H9 (cell line): Measurements from ENCODE around the gene DNAJB5. TPM values are rescaled to one million over a fixed set of nuclear protein-coding genes. Genes with fewer than 3 reads are reported as not detected.
A peak's percentile ranks its signal among the peaks of the same experiment; 100 is the strongest.

ENCODE experiments used
- DNase-seq: peaks from one replicate; pipeline ENCODE4 v3.0.0-alpha.2; 2017
- H2AFZ ChIP-seq: one replicate; pipeline ENCODE4 v1.6.1; 2013; ENCODE audit warnings: mild to moderate bottlenecking, low read length, control low read depth, moderate library complexity
- H2AK5ac ChIP-seq: 2 replicates; pipeline ENCODE4 v1.6.1; 2013; ENCODE audit warnings: low read length, control low read depth, mixed read lengths; ENCODE audit not compliant: insufficient read length
- H2BK120ac ChIP-seq: one replicate; pipeline ENCODE4 v1.6.1; 2013; ENCODE audit warnings: low read depth, mild to moderate bottlenecking, low read length, control low read depth, inconsistent platforms; ENCODE audit not compliant: poor library complexity, severe bottlenecking
- H2BK12ac ChIP-seq: 2 replicates; pipeline ENCODE4 v1.6.1; 2013; ENCODE audit warnings: low read length, control low read depth, mixed read lengths, low read depth; ENCODE audit not compliant: insufficient read length
- H2BK15ac ChIP-seq: 2 replicates; pipeline ENCODE4 v1.6.1; 2013; ENCODE audit warnings: low read depth, low read length, control low read depth
- H2BK20ac ChIP-seq: one replicate; pipeline ENCODE4 v1.6.1; 2013; ENCODE audit warnings: low read depth, mild to moderate bottlenecking, low read length, control low read depth, inconsistent platforms; ENCODE audit not compliant: poor library complexity, severe bottlenecking
- H2BK5ac ChIP-seq: 2 replicates; pipeline ENCODE4 v1.6.1; 2013; ENCODE audit warnings: low read length, control low read depth, mixed read lengths; ENCODE audit not compliant: insufficient read length
- H3K14ac ChIP-seq: 2 replicates; pipeline ENCODE4 v1.6.1; 2013; ENCODE audit warnings: low read length, control low read depth; ENCODE audit not compliant: insufficient read depth
- H3K18ac ChIP-seq: 2 replicates; pipeline ENCODE4 v1.6.1; 2013; ENCODE audit warnings: low read depth, mild to moderate bottlenecking, mixed read lengths, low read length, control low read depth; ENCODE audit not compliant: insufficient read length
- H3K23ac ChIP-seq: 2 replicates; pipeline ENCODE4 v1.6.1; 2013; ENCODE audit warnings: low read length, control low read depth, mixed read lengths, low read depth; ENCODE audit not compliant: insufficient read length
- H3K23me2 ChIP-seq: 2 replicates; pipeline ENCODE4 v1.6.1; 2013; ENCODE audit warnings: low read depth, mild to moderate bottlenecking, mixed read lengths, low read length, control low read depth; ENCODE audit not compliant: insufficient read length, poor library complexity, severe bottlenecking
- H3K27ac ChIP-seq: 2 replicates; pipeline ENCODE4 v1.5.1; 2013; ENCODE audit warnings: low read length, control low read depth, mixed read lengths, low read depth; ENCODE audit not compliant: insufficient read length
- H3K27me3 ChIP-seq: 2 replicates; pipeline ENCODE4 v1.6.1; 2013; ENCODE audit warnings: low read length, control low read depth, inconsistent platforms; ENCODE audit not compliant: insufficient read depth
- H3K4ac ChIP-seq: 2 replicates; pipeline ENCODE4 v1.6.1; 2013; ENCODE audit warnings: low read depth, mild to moderate bottlenecking, control low read depth, inconsistent platforms, low read length, moderate library complexity
- H3K4me1 ChIP-seq: 2 replicates; pipeline ENCODE4 v1.6.1; 2013; ENCODE audit warnings: low read length, control low read depth, inconsistent platforms; ENCODE audit not compliant: insufficient read depth
- H3K4me2 ChIP-seq: 2 replicates; pipeline ENCODE4 v1.6.1; 2013; ENCODE audit warnings: low read length, control low read depth, mixed read lengths; ENCODE audit not compliant: insufficient read length, insufficient read depth
- H3K56ac ChIP-seq: 2 replicates; pipeline ENCODE4 v1.6.1; 2013; ENCODE audit warnings: low read depth, mild to moderate bottlenecking, mixed read lengths, low read length, control low read depth; ENCODE audit not compliant: insufficient read length
- H3K79me1 ChIP-seq: 2 replicates; pipeline ENCODE4 v1.6.1; 2013; ENCODE audit warnings: low read depth, mild to moderate bottlenecking, moderate library complexity, low read length, control low read depth, inconsistent platforms; ENCODE audit not compliant: insufficient read depth, poor library complexity, severe bottlenecking
- H3K79me2 ChIP-seq: 2 replicates; pipeline ENCODE4 v1.6.1; 2013; ENCODE audit warnings: low read length, control low read depth, inconsistent platforms; ENCODE audit not compliant: insufficient read depth
- H3K9ac ChIP-seq: 2 replicates; pipeline ENCODE4 v1.6.1; 2013; ENCODE audit warnings: low read length, control low read depth, mixed read lengths; ENCODE audit not compliant: insufficient read length; ENCODE audit errors: extremely low read depth
- H3K9me3 ChIP-seq: one replicate; pipeline ENCODE4 v1.6.1; 2013; ENCODE audit warnings: low read depth, low read length, inconsistent platforms; ENCODE audit not compliant: control insufficient read depth
- H3T11ph ChIP-seq: one replicate; pipeline ENCODE4 v1.6.1; 2013; ENCODE audit warnings: mild to moderate bottlenecking, low read length, control low read depth, inconsistent platforms
- H4K20me1 ChIP-seq: one replicate; pipeline ENCODE4 v1.6.1; 2013; ENCODE audit not compliant: control insufficient read depth, insufficient read length, insufficient read depth
- H4K5ac ChIP-seq: 2 replicates; pipeline ENCODE4 v1.6.1; 2013; ENCODE audit warnings: low read depth, mild to moderate bottlenecking, mixed read lengths, low read length, control low read depth; ENCODE audit not compliant: insufficient read length
- H4K8ac ChIP-seq: replicated peaks from 2 replicates; pipeline ENCODE4 v1.6.1; 2013; ENCODE audit warnings: low read length, control low read depth, mixed read lengths, low read depth; ENCODE audit not compliant: insufficient read length
- H4K91ac ChIP-seq: 2 replicates; pipeline ENCODE4 v1.6.1; 2013; ENCODE audit warnings: low read depth, mild to moderate bottlenecking, moderate library complexity, mixed read lengths, low read length, control low read depth; ENCODE audit not compliant: insufficient read length
- H3K27ac Mint-ChIP-seq, 3 experiments: 2 replicates in 2 of 3; 3 replicates in 1 of 3; pipeline ENCODE4 v1.8.0; 2020 to 2021; ENCODE audit warnings: mixed read lengths in 3 of 3, mild to moderate bottlenecking in 1 of 3, moderate library complexity in 1 of 3
- H3K27me3 Mint-ChIP-seq: 2 replicates; pipeline ENCODE4 v1.8.0; 2021; ENCODE audit warnings: low read depth, mild to moderate bottlenecking, moderate library complexity, mixed read lengths
- H3K36me3 Mint-ChIP-seq, 3 experiments: 2 replicates in 2 of 3; 3 replicates in 1 of 3; pipeline ENCODE4 v1.8.0; 2020 to 2021; ENCODE audit warnings: low read depth in 3 of 3, mixed read lengths in 3 of 3; ENCODE audit not compliant: insufficient read depth in 1 of 3
- H3K4me1 Mint-ChIP-seq, 2 experiments: 2 replicates each; pipeline ENCODE4 v1.8.0; 2020; ENCODE audit warnings: mixed read lengths in 2 of 2
- H3K4me3 Mint-ChIP-seq, 2 experiments: 2 replicates in 1 of 2; 3 replicates in 1 of 2; pipeline ENCODE4 v1.8.0; 2020 to 2021; ENCODE audit warnings: mild to moderate bottlenecking in 2 of 2, mixed read lengths in 2 of 2, moderate library complexity in 1 of 2
- H3K9me3 Mint-ChIP-seq, 2 experiments: 2 replicates in 1 of 2; 3 replicates in 1 of 2; pipeline ENCODE4 v1.8.0; 2020; ENCODE audit warnings: mild to moderate bottlenecking in 2 of 2, mixed read lengths in 2 of 2, moderate library complexity in 1 of 2
- whole genome bisulfite sequencing: extraction: QIAGEN DNeasy Blood & Tissue Kit; methylation state at CpG from one replicate; pipeline ENCODE4 v1.1.7; 2013; ENCODE audit warnings: missing lambda C conversion rate, low lambda C conversion rate, mixed read lengths; ENCODE audit not compliant: insufficient read length; ENCODE audit errors: extremely low coverage; 5-methylcytosine and 5-hydroxymethylcytosine counted together
- total RNA-seq: library from RNA; stranded (reverse); gene quantifications from 2 replicates; pipeline ENCODE4 v1.2.1, GENCODE V29; 2021
- TF ChIP-seq, protein P1 (sequence below): fragments of 200-600 bp; sonication (generic); conservative IDR thresholded peaks from 3 replicates; pipeline ENCODE4 v1.8.0; 2021; ENCODE audit warnings: antibody characterized with exemption, mild to moderate bottlenecking

The DNAJB5 gene
- total RNA-seq, 1 experiment from 2014 or later: 38.9 TPM

DNA sequence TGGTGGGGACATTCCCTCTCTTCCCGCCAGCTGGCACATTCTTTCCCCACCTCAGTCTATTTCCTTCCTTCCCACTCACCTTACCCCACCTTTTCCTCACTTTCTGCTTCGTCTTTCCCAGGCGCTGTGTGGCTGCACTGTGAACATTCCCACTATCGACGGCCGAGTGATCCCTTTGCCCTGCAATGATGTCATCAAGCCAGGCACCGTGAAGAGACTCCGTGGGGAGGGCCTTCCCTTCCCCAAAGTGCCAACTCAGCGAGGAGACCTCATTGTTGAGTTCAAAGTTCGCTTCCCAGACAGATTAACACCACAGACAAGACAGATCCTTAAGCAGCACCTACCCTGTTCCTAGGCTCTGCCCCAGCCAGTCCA is 7.3 kb downstream of the DNAJB5 start:
- H3K4me1 ChIP-seq: peaks cover 11% of the 10 kb centered on the region; the same call in 1 of the 2 replicates
- no peaks in the 10 kb centered on the region for H3K9me3 Mint-ChIP-seq
- no peak overlapping the region for H3K18ac ChIP-seq
- H2BK5ac ChIP-seq: no peak overlapping the region
- no peak overlapping the region for H2BK15ac ChIP-seq
- H3K27ac ChIP-seq: no peak overlapping the region
- H3K14ac ChIP-seq: no peak overlapping the region
- H2BK12ac ChIP-seq: no peak overlapping the region
- H2BK20ac ChIP-seq: no peak overlapping the region
- no peak overlapping the region for H3K4ac ChIP-seq
- no peaks in the 10 kb centered on the region for H3K79me1 ChIP-seq
- H3K56ac ChIP-seq: no peak overlapping the region
- no CpG with 5 or more reads among the region's 10 CpGs for WGBS
- TF ChIP-seq, protein P1, sequence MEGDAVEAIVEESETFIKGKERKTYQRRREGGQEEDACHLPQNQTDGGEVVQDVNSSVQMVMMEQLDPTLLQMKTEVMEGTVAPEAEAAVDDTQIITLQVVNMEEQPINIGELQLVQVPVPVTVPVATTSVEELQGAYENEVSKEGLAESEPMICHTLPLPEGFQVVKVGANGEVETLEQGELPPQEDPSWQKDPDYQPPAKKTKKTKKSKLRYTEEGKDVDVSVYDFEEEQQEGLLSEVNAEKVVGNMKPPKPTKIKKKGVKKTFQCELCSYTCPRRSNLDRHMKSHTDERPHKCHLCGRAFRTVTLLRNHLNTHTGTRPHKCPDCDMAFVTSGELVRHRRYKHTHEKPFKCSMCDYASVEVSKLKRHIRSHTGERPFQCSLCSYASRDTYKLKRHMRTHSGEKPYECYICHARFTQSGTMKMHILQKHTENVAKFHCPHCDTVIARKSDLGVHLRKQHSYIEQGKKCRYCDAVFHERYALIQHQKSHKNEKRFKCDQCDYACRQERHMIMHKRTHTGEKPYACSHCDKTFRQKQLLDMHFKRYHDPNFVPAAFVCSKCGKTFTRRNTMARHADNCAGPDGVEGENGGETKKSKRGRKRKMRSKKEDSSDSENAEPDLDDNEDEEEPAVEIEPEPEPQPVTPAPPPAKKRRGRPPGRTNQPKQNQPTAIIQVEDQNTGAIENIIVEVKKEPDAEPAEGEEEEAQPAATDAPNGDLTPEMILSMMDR: no peak
- no peak for DNase-seq
- H3K27me3 Mint-ChIP-seq: peaks cover 2% of the 10 kb centered on the region; the same call in 1 of the 2 replicates
- H3K27me3 ChIP-seq: no peaks in the 10 kb centered on the region
- H3K4me3 Mint-ChIP-seq: no peak overlapping the region; a peak in 1 of 5 replicates
- H3K23me2 ChIP-seq: no peaks in the 10 kb centered on the region
- H2BK120ac ChIP-seq: no peak overlapping the region
- H3K36me3 Mint-ChIP-seq: peaks cover 34 to 54% (median 46%) of the 10 kb centered on the region in 3 experiments
- H3T11ph ChIP-seq: no peak overlapping the region
- no peak overlapping the region for H3K23ac ChIP-seq
- peak overlapping the region in 2 of 3 experiments; percentile 28 to 65; a peak in 4 of 7 replicates for H3K27ac Mint-ChIP-seq
- no peak overlapping the region for H4K91ac ChIP-seq
- no peak overlapping the region for H2AFZ ChIP-seq
- no peaks in the 10 kb centered on the region for H3K79me2 ChIP-seq
- no peak overlapping the region for H4K5ac ChIP-seq
- H4K8ac ChIP-seq: no peak overlapping the region
- H3K9me3 ChIP-seq: no peaks in the 10 kb centered on the region
- H3K4me2 ChIP-seq: no peak overlapping the region
- H3K4me1 Mint-ChIP-seq: peaks cover 44% of the 10 kb centered on the region in 2 experiments
- no peak overlapping the region for H2AK5ac ChIP-seq
- no peak overlapping the region for H3K9ac ChIP-seq
- no peaks in the 10 kb centered on the region for H4K20me1 ChIP-seq
